ENCODE measurements around the gene TSPAN7. TPM values are rescaled to one million over a fixed set of nuclear protein-coding genes. Genes with fewer than 3 reads are reported as not detected.

Gene TSPAN7
- total RNA-seq, 1 experiment from 2014 or later, result 0.23 TPM

DNA sequence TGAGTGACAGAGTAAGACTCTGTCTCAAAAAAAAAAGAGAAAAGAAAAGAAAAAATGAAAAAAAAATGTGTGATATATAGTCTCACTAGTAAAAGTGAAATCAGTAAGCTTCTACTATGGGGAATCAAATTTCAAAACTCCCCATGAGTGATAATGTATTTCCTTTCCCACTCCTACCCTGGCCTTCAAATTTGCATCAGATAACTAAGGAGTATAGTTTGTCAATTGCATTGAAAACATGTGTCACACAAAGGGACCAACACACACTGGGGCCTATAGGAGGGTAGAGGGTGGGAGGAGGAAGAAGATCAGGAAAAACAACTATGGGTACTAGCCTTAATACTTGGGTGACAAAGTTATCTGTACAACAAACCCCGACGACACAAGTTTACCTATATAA is 118.4 kb downstream of the TSPAN7 start:
- DNase-seq (ENCODE audit: low read depth), result no peak

DNA sequence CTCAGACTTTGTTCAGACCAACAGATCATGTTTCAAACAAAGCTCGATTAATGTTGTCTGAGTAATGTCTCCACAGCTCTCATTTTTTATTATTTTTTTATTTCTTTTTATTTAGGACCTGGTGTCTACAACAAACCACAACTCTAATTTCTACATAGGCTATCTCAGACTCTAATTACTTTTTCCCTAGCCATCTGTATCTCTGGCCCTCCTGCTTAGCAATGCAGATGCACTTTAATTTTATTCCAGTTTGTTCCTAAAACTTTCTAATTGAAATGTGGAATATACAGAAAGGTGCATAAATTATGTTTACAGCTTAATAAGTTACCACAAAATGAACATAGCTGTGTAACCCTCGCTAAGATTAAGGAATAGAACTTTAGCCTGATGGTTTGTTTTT is 120.8 kb downstream of the TSPAN7 start:
- DNase-seq (ENCODE audit: low read depth), result no peak

DNA sequence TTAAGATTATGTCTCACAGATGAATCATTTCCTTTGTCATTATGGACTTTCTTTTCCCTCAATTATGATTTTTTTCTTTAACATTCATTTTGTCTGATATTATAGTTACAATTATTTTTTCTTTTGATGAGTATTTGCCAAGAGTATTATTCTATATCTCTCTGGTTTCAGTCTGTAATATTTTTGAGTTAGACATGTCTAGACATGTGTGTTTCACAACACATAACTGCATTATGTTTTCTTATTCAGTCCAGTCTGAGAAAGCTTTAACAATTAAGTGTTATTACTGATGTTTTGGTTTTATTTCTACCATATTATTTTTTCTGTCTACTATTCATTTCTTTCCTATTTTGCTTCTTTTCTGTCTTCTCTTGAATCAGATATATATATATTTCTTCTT is 131.6 kb downstream of the TSPAN7 start:
- DNase-seq (ENCODE audit: low read depth), result no peak

DNA sequence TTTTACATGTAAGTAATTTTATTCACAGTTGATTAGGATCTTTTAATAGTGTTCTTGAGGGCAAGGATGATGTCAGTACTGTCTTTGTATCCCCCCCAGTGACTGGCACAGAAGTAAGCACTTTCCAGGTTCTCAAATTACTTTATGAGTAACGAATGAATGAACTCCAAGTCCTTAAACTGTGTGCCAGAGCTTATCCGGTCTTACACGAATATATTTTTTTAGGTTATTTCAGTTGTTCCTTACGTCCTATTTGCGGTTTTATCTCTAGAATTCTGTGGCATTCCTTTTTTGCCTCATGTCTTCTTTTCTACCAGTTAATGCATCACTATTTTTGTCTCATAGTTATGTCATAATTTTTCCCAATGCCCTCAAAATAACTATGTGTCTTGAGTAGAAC is 133.1 kb downstream of the TSPAN7 start:
- DNase-seq (ENCODE audit: low read depth), result peak; percentile 78

DNA sequence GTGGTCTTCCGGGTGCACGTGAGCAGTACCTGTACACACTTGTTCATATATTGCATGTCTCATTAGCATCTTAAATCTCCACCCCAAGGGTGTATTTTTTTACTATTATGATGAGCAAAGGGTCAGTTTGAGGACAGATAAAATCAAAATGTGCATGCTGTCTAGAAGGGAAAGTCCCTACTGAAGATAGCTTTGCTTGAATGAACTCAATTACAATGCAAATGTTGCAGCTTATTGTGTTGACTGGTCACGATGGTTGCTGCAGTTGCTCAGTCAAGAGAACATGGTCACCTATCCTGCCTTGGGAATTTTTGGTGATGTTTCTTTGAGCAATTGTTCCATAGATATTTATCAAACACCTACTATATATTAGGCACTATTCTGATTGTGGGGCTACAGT is 136.1 kb downstream of the TSPAN7 start:
- DNase-seq (ENCODE audit: low read depth), result no peak

DNA sequence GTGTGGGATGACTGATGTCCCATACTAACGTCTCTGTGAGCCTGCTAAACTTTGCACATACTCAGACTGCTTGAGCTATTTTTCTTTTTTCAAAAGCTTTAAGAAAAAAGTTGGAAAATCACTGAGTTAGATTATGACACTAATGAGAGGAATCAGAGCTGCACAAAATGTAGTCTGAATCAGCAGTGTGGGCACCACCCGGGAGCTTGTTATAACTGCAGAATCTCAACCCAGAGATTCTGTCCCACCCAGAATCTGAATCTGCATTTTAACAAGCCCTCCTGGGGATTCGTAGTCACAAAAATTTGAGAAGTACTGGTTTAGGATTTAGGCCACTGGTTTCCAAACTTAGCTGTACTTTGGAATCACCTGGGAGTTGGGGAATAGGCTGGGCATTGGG is 137.8 kb downstream of the TSPAN7 start:
- DNase-seq (ENCODE audit: low read depth), result no peak

DNA sequence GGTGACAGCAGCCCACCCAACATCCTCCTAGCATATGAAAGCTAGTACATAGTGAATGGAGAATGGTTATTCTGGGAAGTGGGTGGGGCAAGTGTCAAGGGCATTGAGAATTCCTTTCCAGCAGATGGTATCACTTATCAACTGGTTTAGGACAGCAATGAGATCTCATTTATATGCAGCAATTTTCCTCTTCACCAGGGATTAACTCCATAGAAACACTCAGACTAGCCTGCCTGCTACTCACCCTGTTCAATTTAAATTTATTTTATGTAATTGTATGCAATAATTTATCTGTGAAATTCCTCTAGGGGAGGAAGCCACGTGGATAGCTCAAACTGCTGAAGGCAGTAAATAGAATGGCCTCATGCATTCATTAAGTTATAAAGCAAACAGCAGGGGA is 138.4 kb downstream of the TSPAN7 start:
- no peak for DNase-seq (ENCODE audit: low read depth)

DNA sequence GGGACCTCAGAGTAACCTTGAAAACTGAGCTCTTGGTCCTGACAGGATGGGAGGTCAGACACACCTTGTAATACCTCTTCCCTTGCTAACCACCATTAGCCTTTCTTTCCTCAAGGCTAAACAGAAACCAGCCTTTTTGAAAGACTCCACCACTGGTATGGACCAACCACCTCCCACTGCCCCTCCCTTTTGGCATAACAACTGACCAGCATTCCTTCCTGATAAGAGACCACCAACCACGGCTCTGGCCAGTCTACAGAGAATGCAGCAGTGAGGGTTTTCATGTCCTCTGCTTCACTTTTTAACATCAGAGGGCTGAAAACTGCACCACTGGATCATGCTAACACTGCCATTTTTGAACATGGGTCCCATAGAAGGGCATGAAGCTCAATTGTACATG is 139.7 kb downstream of the TSPAN7 start:
- no peak for DNase-seq (ENCODE audit: low read depth)

DNA sequence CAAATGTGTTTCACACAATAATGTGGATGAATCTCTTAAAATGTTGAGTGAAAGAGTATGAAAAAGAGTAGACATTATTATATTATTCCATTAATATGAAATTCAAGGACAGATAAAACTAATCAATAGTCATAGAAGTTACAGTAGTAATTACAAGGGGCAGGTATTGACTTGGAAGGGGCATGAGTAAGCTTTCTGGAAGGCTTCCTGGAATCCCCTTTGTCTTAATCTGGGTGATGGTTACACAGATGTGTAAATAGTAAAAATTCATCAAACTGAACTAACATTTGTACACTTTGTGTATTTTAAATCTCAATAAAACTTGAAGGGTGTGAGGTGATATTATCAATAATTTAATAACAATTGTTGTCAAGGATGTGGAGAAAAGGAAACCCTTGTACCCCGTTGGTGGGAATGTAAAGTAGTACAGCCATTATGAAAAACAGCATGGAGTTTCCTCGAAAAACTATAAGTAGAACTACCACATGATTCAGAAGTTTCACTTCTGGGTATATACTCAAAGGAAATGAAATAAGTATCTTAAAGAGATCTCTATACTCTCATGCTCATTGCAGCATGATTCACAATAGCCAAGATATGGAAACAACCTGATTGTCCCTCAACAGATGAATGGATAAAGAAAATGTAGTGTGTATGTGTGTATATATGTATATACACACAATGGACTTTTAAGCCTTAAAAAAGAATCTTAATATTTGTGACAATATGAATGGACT is 143.0 kb downstream of the TSPAN7 start:
- DNase-seq (ENCODE audit: low read depth), result no peak

DNA sequence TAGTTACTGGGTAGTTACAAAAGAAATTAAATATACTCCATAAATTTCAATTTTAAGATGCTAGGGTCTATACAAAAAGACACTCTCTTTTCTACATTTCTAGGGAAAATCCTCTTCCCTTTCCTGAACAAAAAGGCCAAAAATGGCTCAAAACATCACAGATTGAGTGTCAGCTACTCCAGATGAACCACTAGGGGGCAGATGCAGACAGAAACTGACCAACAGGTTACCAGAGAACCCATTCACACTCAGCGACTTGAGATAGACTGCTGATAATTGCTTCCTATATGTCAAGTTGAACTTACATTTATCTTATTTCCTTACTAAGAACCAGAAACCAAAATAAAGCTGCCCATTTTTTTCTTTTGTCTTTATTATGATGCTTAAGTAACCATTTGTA is 156.5 kb downstream of the TSPAN7 start:
- peak; percentile 2 for DNase-seq (ENCODE audit: low read depth)

DNA sequence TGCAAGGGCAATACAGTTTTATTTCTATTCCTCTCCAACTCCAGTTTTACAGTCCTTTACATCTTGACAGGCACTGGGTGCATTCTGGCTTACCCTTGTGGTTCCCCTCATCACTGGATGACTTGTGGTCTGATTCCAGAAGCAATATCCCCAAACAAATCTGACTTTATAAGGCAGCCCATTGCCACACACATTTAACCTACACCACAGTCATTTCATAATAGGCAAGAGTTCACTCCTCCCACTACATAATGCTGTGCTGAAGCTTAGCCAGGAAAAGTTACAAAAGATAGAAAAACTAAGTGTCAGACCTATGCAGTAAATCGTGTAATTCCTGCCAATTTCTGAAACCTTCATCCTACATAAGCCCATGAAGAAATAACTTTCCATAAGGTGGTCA is 157.0 kb downstream of the TSPAN7 start:
- DNase-seq (ENCODE audit: low read depth), result no peak

DNA sequence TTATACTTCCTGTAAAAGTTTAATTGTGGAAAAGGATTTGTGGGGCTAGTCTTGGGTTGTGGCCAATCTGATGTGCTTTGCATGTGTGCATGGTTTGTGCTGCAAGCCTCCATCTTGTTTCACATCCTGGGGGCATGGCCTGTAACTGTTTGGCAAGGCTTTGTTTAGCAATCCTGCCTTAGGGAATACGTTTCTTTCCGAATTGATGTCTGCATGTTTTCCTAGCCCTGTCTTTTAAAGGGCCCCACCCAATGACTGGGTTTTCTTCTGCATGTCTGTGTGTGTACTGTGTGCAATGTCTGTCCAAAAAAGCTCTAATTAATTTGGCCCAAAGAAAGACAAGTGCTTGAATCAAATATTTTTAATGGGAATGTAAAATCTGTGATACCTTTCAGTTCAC is 165.3 kb downstream of the TSPAN7 start:
- no peak for DNase-seq (ENCODE audit: low read depth)

DNA sequence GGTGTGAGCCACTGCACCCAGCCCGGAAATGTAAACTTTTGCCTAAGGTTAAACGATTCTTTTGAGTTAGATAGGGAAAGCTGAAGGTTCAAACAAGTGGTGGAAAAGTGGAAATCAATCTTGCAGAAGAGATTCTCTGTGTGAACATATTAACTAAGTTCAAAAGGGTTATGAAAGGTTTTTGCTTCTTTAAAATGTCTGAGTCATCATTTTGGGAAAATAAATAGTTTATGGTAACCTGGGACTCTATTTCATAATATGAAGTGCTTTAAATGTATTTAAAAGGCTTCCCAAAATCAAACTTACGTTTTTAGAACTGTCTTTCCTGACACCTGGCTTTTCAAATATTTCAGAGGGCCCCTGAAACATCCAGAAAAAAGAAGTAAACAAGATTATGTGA is 166.3 kb downstream of the TSPAN7 start:
- no peak for DNase-seq (ENCODE audit: low read depth)

DNA sequence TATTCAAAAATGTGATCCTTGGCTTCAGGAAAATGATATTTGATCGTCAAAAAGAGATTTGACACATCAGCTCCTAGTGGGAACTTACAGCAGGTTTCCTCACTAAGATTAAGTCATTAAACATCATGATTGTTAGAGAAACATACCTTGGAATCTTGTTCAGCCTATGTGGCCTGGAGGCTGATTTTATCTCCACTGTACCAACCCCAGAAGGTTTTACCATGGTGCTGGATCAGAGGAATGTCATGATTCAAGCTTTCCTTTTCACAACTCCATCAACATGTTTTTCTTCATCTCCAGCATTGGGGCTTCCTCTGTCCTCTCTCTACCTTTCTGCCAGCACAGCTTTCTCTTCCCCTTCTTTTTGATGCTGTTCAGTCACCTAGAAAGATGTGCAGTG is 171.5 kb downstream of the TSPAN7 start:
- DNase-seq (ENCODE audit: low read depth), result no peak

Small RNA genes within 50 kb of the gene (small RNA-seq; reads per million reads assigned to genes)
- not detected for gene RNU7-7P

Other genes starting within 250 kb of the TSPAN7 start
- 6.9 and 7.2 TPM in 2 replicates for gene RPGR, start 234.0 kb upstream of the TSPAN7 start, total RNA-seq (2014; rRNA removed; shearing (Covaris generic))
- gene OTC, start 208.9 kb upstream of the TSPAN7 start, total RNA-seq (2014; rRNA removed; shearing (Covaris generic)), result not detected in 2 replicates
- gene MID1IP1, start 239.9 kb downstream of the TSPAN7 start, total RNA-seq (2014; rRNA removed; shearing (Covaris generic)), result not detected in 2 replicates